K562 (cell line): Measurements from ENCODE around the gene PLA2R1. TPM values are rescaled to one million over a fixed set of nuclear protein-coding genes. Genes with fewer than 3 reads are reported as not detected.

Experiments
- ATAC-seq: fragments of 200-7000 bp; cut with Tn5 transposase; 3 replicates; pipeline ENCODE4 v1.9.1; 2020; ENCODE audit warnings: moderate library complexity
- BruUV-seq: library from RNA; stranded (reverse); fragments of 400-500 nt; replicated peaks from 2 replicates; lab custom pipeline; 2021; lab: Mats Ljungman, UMichigan
- CTCF ChIA-PET: fragments of 300-600 bp; formaldehyde crosslinking; extraction: SDS; loops from one replicate; lab custom pipeline; 2021; ENCODE audit warnings: low intra/inter-chr PET ratio; lab: Yijun Ruan, JAX
- POLR2A ChIA-PET: fragments of 300-600, 350-650 bp; sonication (Branson Sonifier 250); formaldehyde crosslinking; extraction: SDS; loops from one replicate; lab custom pipeline; 2021; ENCODE audit warnings: antibody characterized with exemption, inconsistent platforms; lab: Yijun Ruan, JAX
- DNase-seq, 4 experiments: peaks; one replicate each; pipeline versions ENCODE4 v3.0.0 to v3.0.0-alpha.2; 2011 to 2018; ENCODE audit warnings: low spot score in 3 of 4, mixed read lengths in 3 of 4; ENCODE audit errors: extremely low read depth in 1 of 4
- FAIRE-seq: peaks from 2 replicates; lab custom pipeline; 2011; peaks lifted over from hg19 to GRCh38; lab: Jason Lieb, UNC
- H2AFZ ChIP-seq: 2 replicates; pipeline ENCODE4 v1.6.0; 2011; ENCODE audit warnings: low read depth, low read length, control low read depth, inconsistent platforms
- H3K27ac ChIP-seq: fragments of 200-600 bp; 3 replicates; pipeline ENCODE4 v1.8.0; 2011; ENCODE audit warnings: low read depth, mild to moderate bottlenecking, control low read depth, inconsistent platforms, low read length, moderate library complexity, mixed read lengths; ENCODE audit errors: extremely low read depth
- H3K27me3 ChIP-seq, 2 experiments: fragments of 300-600 bp in 1 of 2; 2 replicates in 1 of 2; 3 replicates in 1 of 2; pipeline versions ENCODE4 v1.6.0 to v1.8.0; 2011; ENCODE audit warnings: inconsistent platforms in 2 of 2, low read length in 2 of 2, mild to moderate bottlenecking in 1 of 2, mixed read lengths in 1 of 2, moderate library complexity in 1 of 2; ENCODE audit not compliant: control insufficient read depth in 2 of 2, insufficient read depth in 2 of 2
- H3K36me3 ChIP-seq: fragments of 300-600 bp; 3 replicates; pipeline ENCODE4 v1.8.0; 2011; ENCODE audit warnings: mild to moderate bottlenecking, low read length, inconsistent platforms; ENCODE audit not compliant: control insufficient read depth, insufficient read depth
- H3K4me1 ChIP-seq, 2 experiments: fragments of 200-600 bp in 1 of 2; replicated peaks in 1 of 2; 2 replicates in 1 of 2; 3 replicates in 1 of 2; pipeline versions ENCODE4 v1.5.1 to v1.8.0; 2011; ENCODE audit warnings: inconsistent platforms in 2 of 2, low read length in 2 of 2, mild to moderate bottlenecking in 1 of 2, mixed read lengths in 1 of 2, moderate library complexity in 1 of 2; ENCODE audit not compliant: control insufficient read depth in 2 of 2, insufficient read depth in 2 of 2
- H3K4me2 ChIP-seq: 2 replicates; pipeline ENCODE4 v1.6.1; 2011; ENCODE audit warnings: low read length, control low read depth, inconsistent platforms, mixed read lengths; ENCODE audit not compliant: insufficient read depth
- H3K4me3 ChIP-seq: fragments of 200-600 bp; sonication (generic), shearing (Covaris generic); 2 replicates; pipeline ENCODE4 v1.5.1; 2016; ENCODE audit warnings: control low read depth, inconsistent platforms
- H3K79me2 ChIP-seq: fragments of 200-600 bp; 3 replicates; pipeline ENCODE4 v1.8.0; 2011; ENCODE audit warnings: low read length, inconsistent platforms; ENCODE audit not compliant: control insufficient read depth, insufficient read depth
- H3K9ac ChIP-seq, 2 experiments: 2 replicates each; pipeline versions ENCODE4 v1.6.0 to v1.6.1; 2011; ENCODE audit warnings: low read depth in 2 of 2, low read length in 2 of 2, control low read depth in 1 of 2, inconsistent platforms in 1 of 2, mild to moderate bottlenecking in 1 of 2, mixed read lengths in 1 of 2; ENCODE audit not compliant: insufficient read depth in 1 of 2
- H3K9me1 ChIP-seq: one replicate; pipeline ENCODE4 v1.6.0; 2011; ENCODE audit warnings: inconsistent platforms, mild to moderate bottlenecking, low read length, moderate library complexity; ENCODE audit not compliant: control insufficient read depth, insufficient read depth
- H3K9me3 ChIP-seq: replicated peaks from 2 replicates; pipeline ENCODE4 v1.5.1; 2011; ENCODE audit warnings: low read depth, low read length, inconsistent platforms; ENCODE audit not compliant: control insufficient read depth, insufficient read depth
- H4K20me1 ChIP-seq: replicated peaks from 2 replicates; pipeline ENCODE4 v1.6.1; 2011; ENCODE audit warnings: low read length, inconsistent platforms, mixed read lengths; ENCODE audit not compliant: control insufficient read depth, insufficient read depth
- CHD2 ChIP-seq: IDR thresholded peaks from 2 replicates; pipeline ENCODE4 v1.6.1; 2011; ENCODE audit warnings: low read depth, low read length
- HDGF ChIP-seq: fragments of 450-650 bp; IDR thresholded peaks from 2 replicates; pipeline ENCODE4 v1.6.1; 2016
- HMG20A ChIP-seq: fragments of 450-650 bp; formaldehyde crosslinking; conservative IDR thresholded peaks from 2 replicates; pipeline ENCODE4 v1.4.0; 2020; ENCODE audit warnings: mild to moderate bottlenecking, mixed read lengths
- HMGXB4 ChIP-seq: sonication (generic); formaldehyde crosslinking; IDR thresholded peaks from 2 replicates; pipeline ENCODE4 v1.8.1; 2023; ENCODE audit warnings: mild to moderate bottlenecking, missing genetic modification reagents
- IRF2 ChIP-seq: sonication (generic); formaldehyde crosslinking; IDR thresholded peaks from 2 replicates; pipeline ENCODE4 v1.8.1; 2022; ENCODE audit warnings: mild to moderate bottlenecking, missing genetic modification reagents
- MAX ChIP-seq: sonication (generic); formaldehyde crosslinking; IDR thresholded peaks from 2 replicates; pipeline ENCODE4 v1.9.0; 2022; ENCODE audit warnings: mild to moderate bottlenecking, missing genetic modification reagents
- MCM2 ChIP-seq: fragments of 450-650 bp; IDR thresholded peaks from 2 replicates; pipeline ENCODE4 v1.6.1; 2017; ENCODE audit warnings: low read depth, mild to moderate bottlenecking
- MED1 ChIP-seq: sonication (generic); formaldehyde crosslinking; IDR thresholded peaks from 2 replicates; pipeline ENCODE4 v1.8.1; 2023; ENCODE audit warnings: missing genetic modification reagents, borderline replicate concordance
- MEIS2 ChIP-seq: fragments of 450-650 bp; IDR thresholded peaks from 2 replicates; pipeline ENCODE4 v1.6.1; 2014; ENCODE audit warnings: mild to moderate bottlenecking; ENCODE audit not compliant: partially characterized antibody
- NEUROD1 ChIP-seq: fragments of 150-350 bp; IDR thresholded peaks from 2 replicates; pipeline ENCODE4 v1.6.1; 2014; ENCODE audit warnings: borderline replicate concordance, low read length, low read depth; ENCODE audit not compliant: partially characterized antibody
- NFIX ChIP-seq: fragments of 250-450 bp; sonication (Bioruptor Pico); IDR thresholded peaks from 2 replicates; pipeline ENCODE4 v1.4.0; 2020; ENCODE audit warnings: low read depth, mild to moderate bottlenecking, moderate library complexity
- NR0B1 ChIP-seq: fragments of 450-650 bp; IDR thresholded peaks from one replicate; pipeline ENCODE4 v1.6.1; 2018; ENCODE audit warnings: mild to moderate bottlenecking, moderate library complexity; ENCODE audit not compliant: partially characterized antibody
- NR4A1 ChIP-seq, 2 experiments: fragments of 250-450 bp in 1 of 2; fragments of 450-650 bp in 1 of 2; sonication (Bioruptor Pico) in 1 of 2; IDR thresholded peaks; 2 replicates each; pipeline versions ENCODE4 v1.4.0 to v1.6.1; 2016 to 2020; ENCODE audit warnings: mild to moderate bottlenecking in 2 of 2, missing compliant biosample characterization in 1 of 2, missing genetic modification characterization in 1 of 2, moderate library complexity in 1 of 2
- THRAP3 ChIP-seq: fragments of 450-650 bp; IDR thresholded peaks from 2 replicates; pipeline ENCODE4 v1.6.1; 2016; ENCODE audit warnings: mild to moderate bottlenecking, inconsistent platforms, borderline replicate concordance
- WGBS: fragments of 100-300 bp; shearing (Covaris generic); methylation state at CpG from one replicate; pipeline ENCODE4 v1.1.6; 2016; ENCODE audit warnings: low coverage, mixed read lengths; ENCODE audit not compliant: insufficient coverage; ENCODE audit errors: missing lambda C conversion rate; 5-methylcytosine and 5-hydroxymethylcytosine counted together
- in situ Hi-C: fragments of 300-500 bp; cut with MboI; formaldehyde crosslinking; loops from 4 replicates; pipeline ENCODE4 v1.15.0; 2018; ENCODE audit warnings: inconsistent platforms, mixed read lengths
- intact Hi-C: fragments of 100-400 bp; cut with micrococcal nuclease; formaldehyde crosslinking; loops from 2 replicates; pipeline ENCODE4 v1.14.2; 2022
- polyA plus RNA-seq, 8 experiments: library from polyadenylated mRNA; depleted of rRNA in 4 of 8; stranded (reverse) in 5 of 8; unstranded in 3 of 8; fragments of >200 nt; fragmentation: Nextera tagmentation in 2 of 8; fragmentation: Illumina TruSeq in 1 of 8; extraction: Ambion mirVana in 2 of 8; extraction: Trizol in 1 of 8; gene quantifications; 2 replicates each; pipeline versions ENCODE4 v1.2.1 to v1.2.3, GENCODE V29; 2011 to 2014; ENCODE audit warnings: inconsistent platforms in 1 of 8, missing spikeins in 1 of 8
- total RNA-seq, 7 experiments: library from RNA; depleted of rRNA in 6 of 7; stranded (reverse); fragments of >200 nt in 6 of 7; fragmentation: Illumina TruSeq in 2 of 7; extraction: Trizol in 2 of 7; gene quantifications; 2 replicates each; pipeline versions ENCODE4 v1.2.1 to v1.2.3, GENCODE V29; 2011 to 2021; ENCODE audit warnings: low replicate concordance in 1 of 7

Gene PLA2R1
- total and polyA plus RNA-seq, 9 of the 15 experiments (the other 6 are each of a cell fraction or from before 2014, with no cell fraction given), result not detected

GRCh38 chr2:159912580-159912979 is 149.8 kb downstream of the PLA2R1 start:
- Histone ChIP-seq H3K4me1 (no peaks in the 10 kb centered on the region), H3K36me3 (no peaks in the 10 kb centered on the region), H3K79me2 (no peaks in the 10 kb centered on the region), H3K4me2 (no peak overlapping the region), H3K27ac (no peak overlapping the region), H4K20me1 (no peaks in the 10 kb centered on the region), H3K9me1 (no peaks in the 10 kb centered on the region), H2AFZ (no peak overlapping the region), H3K4me3 (no peak overlapping the region), H3K9ac (no peak overlapping the region), H3K9me3 (no peaks in the 10 kb centered on the region), H3K27me3 (no peaks in the 10 kb centered on the region; a peak in 1 of 5 replicates)
- ATAC-seq (no peak), DNase-seq (no peak), FAIRE-seq (no peak)
- no peak for TF ChIP-seq NEUROD1
- no peak for TF ChIP-seq HMGXB4 (CRISPR knock-in tag)
- CTCF ChIA-PET, result no interaction called here
- WGBS, result 0% methylated on average over 4 of the region's 4 CpGs
- in situ Hi-C loops, result no loop called here
- no TSS peak for BruUV-seq
- intact Hi-C loops, result no loop called here
- POLR2A ChIA-PET, result no interaction called here

- Histone ChIP-seq H3K4me2 (no peak overlapping the region), H3K4me3 (no peak overlapping the region), H3K9me3 (no peaks in the 10 kb centered on the region), H4K20me1 (no peaks in the 10 kb centered on the region), H3K27ac (no peak overlapping the region), H3K27me3 (no peaks in the 10 kb centered on the region; a peak in 1 of 5 replicates), H3K4me1 (no peaks in the 10 kb centered on the region), H3K36me3 (no peaks in the 10 kb centered on the region), H3K9me1 (no peaks in the 10 kb centered on the region), H3K9ac (no peak overlapping the region), H2AFZ (no peak overlapping the region), H3K79me2 (no peaks in the 10 kb centered on the region)
- no peak for ATAC-seq
- FAIRE-seq, result no peak
- 0% methylated on average over 2 of the region's 2 CpGs for WGBS
- DNase-seq, result no peak
- intact Hi-C loops (no loop called here), in situ Hi-C loops (no loop called here)
- BruUV-seq, result no TSS peak
- ChIA-PET POLR2A (no interaction called here), CTCF (no interaction called here)
- no peak for TF ChIP-seq IRF2 (CRISPR knock-in tag)
- no peak for TF ChIP-seq MAX (CRISPR knock-in tag)
- TF ChIP-seq THRAP3, result no peak
- TF ChIP-seq MED1 (CRISPR knock-in tag), result no peak
- TF ChIP-seq NR4A1 (CRISPR knock-in tag; IDR thresholded peaks at IDR 0.05), result no peak
- no peak for TF ChIP-seq NR4A1 (tag; IDR thresholded peaks at IDR 0.05)
- no peak for TF ChIP-seq NR0B1
- no peak for TF ChIP-seq CHD2
- TF ChIP-seq MCM2, result no peak
- TF ChIP-seq NFIX, result no peak
- TF ChIP-seq HDGF, result no peak
- TF ChIP-seq MEIS2, result no peak
- TF ChIP-seq HMG20A (CRISPR knock-in tag), result no peak
Observed at GRCh38 chr2:159910951-159911350, 151.5 kb downstream of the PLA2R1 start.
